Measurements from ENCODE around the gene ISYNA1.

DNA sequence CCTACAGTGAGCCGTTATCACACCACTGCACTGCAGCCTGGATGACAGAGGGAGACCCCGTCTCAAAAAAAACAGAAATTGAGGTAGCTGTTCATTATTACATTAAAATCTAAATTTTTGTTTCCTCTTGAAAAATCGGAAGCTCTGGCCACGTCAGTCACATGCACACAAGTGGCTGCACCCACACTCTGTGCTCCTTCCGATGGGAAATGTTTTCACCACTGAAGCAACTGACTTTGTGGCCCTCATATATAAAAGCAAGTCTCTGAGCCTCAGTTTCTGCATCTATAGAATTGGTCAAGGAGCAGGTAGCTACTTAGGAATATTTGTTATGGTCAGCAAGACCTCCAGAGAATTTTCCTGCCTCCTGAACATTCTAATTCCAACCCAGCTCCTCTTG is 45.0 kb downstream of the ISYNA1 start:
- TF ChIP-seq POLR2A (IDR thresholded peaks at IDR 0.05; ENCODE audit: low read length) (no peak), GATA1 (IDR thresholded peaks at IDR 0.05; ENCODE audit: low read depth, low read length) (no peak)

Data from erythroblast (primary cell).